ENCODE results near the gene OR56B1.

- no peak for TF ChIP-seq CTCF (IDR thresholded peaks at IDR 0.05)
- no peak for TF ChIP-seq POLR2A (IDR thresholded peaks at IDR 0.05)
- TF ChIP-seq POLR2AphosphoS5 (IDR thresholded peaks at IDR 0.05): no peak
- TF ChIP-seq EP300 (IDR thresholded peaks at IDR 0.05): no peak
Measured at GRCh38 chr11:5713695-5714094, 22.6 kb upstream of the OR56B1 start.
